ENCODE measurements around the gene SAMD4A. TPM values are rescaled to one million over a fixed set of nuclear protein-coding genes. Genes with fewer than 3 reads are reported as not detected.

The SAMD4A gene
- total RNA-seq, 4 donors from 2014 or later = 17.0 to 39.6 (median 21.3) TPM

DNA sequence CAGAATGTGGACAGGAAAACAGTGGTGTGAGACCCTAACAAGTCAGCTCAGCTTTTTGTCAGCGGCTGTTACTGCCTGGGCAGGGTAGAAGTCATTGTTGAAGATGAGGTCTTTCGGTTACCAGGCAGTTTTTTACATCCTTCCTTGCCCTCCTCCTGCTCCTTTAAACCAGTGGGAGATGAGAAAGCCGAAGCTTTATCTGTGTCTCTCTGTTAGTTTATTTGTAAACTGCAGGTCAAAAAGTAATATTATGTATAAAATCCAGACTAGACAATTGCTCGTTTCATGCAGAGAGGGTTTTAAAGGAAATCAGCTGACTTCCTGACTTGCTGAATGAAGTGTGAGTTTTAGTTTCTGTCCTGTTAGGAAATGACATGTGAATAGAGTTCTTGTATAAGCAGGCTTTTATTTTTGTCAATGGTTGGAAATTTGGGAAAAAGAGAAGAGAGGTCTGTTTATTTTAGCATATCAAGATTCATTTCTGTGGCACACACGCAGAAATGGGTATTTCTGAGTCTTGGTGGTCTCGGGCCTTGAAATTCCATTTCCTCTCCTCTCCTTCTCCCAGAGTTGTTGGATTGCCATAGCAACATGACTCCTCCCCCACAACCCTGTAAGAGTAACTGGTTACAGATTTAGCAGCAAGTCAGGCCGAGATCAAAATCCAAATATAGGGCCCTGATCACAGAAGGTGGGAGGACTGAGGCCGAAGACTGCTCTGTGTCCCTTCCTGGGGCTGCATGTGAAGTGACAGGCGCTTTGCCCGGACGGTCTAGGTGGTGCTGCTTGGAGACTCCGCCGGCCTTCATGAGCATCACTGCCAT lies 60.8 kb downstream of the SAMD4A start:
- DNase-seq = peak in 1 of 3 donors; percentile 35
- Histone ChIP-seq H3K27ac (peak overlapping the region; percentile 56 to 78 (median 71)), H3K9me3 (no peaks in the 10 kb centered on the region), H3K4me1 (peaks cover 0 to 36% (median 4%) of the 10 kb centered on the region in 4 donors), H3K4me3 (peak overlapping the region in 3 of 4 donors; percentile 8 to 26 (median 15)), H3K36me3 (no peaks in the 10 kb centered on the region), H3K27me3 (no peaks in the 10 kb centered on the region)
- TF ChIP-seq, protein P1, sequence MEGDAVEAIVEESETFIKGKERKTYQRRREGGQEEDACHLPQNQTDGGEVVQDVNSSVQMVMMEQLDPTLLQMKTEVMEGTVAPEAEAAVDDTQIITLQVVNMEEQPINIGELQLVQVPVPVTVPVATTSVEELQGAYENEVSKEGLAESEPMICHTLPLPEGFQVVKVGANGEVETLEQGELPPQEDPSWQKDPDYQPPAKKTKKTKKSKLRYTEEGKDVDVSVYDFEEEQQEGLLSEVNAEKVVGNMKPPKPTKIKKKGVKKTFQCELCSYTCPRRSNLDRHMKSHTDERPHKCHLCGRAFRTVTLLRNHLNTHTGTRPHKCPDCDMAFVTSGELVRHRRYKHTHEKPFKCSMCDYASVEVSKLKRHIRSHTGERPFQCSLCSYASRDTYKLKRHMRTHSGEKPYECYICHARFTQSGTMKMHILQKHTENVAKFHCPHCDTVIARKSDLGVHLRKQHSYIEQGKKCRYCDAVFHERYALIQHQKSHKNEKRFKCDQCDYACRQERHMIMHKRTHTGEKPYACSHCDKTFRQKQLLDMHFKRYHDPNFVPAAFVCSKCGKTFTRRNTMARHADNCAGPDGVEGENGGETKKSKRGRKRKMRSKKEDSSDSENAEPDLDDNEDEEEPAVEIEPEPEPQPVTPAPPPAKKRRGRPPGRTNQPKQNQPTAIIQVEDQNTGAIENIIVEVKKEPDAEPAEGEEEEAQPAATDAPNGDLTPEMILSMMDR (IDR thresholded peaks at IDR 0.05) = no peak

- DNase-seq = no peak
- Histone ChIP-seq H3K4me3 (no peak overlapping the region), H3K36me3 (no peaks in the 10 kb centered on the region), H3K9me3 (no peaks in the 10 kb centered on the region), H3K27me3 (no peaks in the 10 kb centered on the region), H3K4me1 (peaks cover 0 to 36% (median 4%) of the 10 kb centered on the region in 4 donors), H3K27ac (no peak overlapping the region)
- no peak for TF ChIP-seq POLR2A (IDR thresholded peaks at IDR 0.05)
- TF ChIP-seq, protein P1 (IDR thresholded peaks at IDR 0.05) = no peak
Observed at GRCh38 chr14:54629183-54629582, 62.3 kb downstream of the SAMD4A start.

DNA sequence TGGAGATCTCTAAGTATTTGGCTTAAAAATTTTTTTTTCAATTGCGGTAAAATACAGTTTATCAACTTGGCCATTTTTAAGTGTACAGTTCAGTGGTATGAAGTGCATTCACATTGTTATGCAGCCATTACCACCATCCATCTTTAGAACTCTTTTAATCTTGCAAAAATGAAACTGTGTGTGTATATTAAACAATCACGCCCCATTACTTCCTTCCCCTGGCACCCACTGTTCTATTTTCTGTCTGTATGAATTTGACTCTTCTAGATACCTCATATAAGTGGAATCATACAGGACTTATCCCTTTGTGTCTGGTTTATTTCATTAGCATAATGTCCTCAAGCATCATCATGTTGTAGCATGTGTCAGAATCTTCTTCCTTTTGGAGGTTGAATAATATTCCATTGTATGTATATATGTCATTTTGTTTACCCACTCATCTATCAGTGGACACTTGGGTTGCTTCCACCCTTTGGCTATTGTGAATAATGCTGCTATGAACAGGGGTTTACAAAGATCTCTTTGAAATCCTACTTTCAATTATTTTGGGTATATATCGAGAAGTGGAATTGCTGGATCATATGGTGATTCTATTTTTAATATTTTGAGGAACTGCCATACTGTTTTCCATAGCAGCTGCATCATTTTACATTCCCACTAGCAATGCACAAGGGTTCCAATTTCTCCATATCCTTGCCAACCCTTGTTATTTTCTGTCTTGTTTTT lies 62.9 kb downstream of the SAMD4A start:
- Histone ChIP-seq H3K4me1 (peaks cover 0 to 35% (median 4%) of the 10 kb centered on the region in 4 donors), H3K27ac (no peak overlapping the region), H3K27me3 (no peaks in the 10 kb centered on the region), H3K36me3 (no peaks in the 10 kb centered on the region), H3K9me3 (no peaks in the 10 kb centered on the region), H3K4me3 (no peak overlapping the region)
- TF ChIP-seq POLR2A (IDR thresholded peaks at IDR 0.05) = no peak
- TF ChIP-seq, protein P1 (IDR thresholded peaks at IDR 0.05) = no peak
- no peak for DNase-seq

DNA sequence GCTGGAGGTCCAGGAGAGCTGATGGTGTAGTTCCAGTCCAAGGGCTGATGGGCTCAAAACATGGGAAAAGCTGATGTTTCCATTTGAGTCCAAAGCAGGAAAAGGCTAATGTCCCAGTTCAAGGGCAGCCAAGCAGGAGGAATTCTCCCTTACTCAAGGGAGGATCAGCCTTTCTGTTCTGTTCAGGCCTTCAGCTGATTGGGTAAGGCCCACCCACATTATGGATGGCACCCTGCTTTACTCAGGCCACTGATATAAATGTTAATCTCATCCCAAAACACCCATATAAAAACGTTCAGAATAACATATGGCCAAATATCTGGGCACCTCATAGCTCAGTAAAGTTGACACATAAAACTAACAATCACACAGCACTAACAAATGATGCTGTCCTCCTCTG lies 64.1 kb downstream of the SAMD4A start:
- no peak for TF ChIP-seq POLR2A (IDR thresholded peaks at IDR 0.05)
- TF ChIP-seq, protein P1 (IDR thresholded peaks at IDR 0.05) = no peak
- Histone ChIP-seq H3K27me3 (no peaks in the 10 kb centered on the region), H3K9me3 (no peaks in the 10 kb centered on the region), H3K36me3 (no peaks in the 10 kb centered on the region), H3K27ac (no peak overlapping the region), H3K4me3 (no peak overlapping the region), H3K4me1 (peaks cover 0 to 25% (median 4%) of the 10 kb centered on the region in 4 donors)
- DNase-seq = no peak

- TF ChIP-seq, protein P1 (IDR thresholded peaks at IDR 0.05) = no peak
- no peak for TF ChIP-seq POLR2A (IDR thresholded peaks at IDR 0.05)
- H3K27ac ChIP-seq = no peak overlapping the region
- H3K36me3 ChIP-seq = no peaks in the 10 kb centered on the region
- H3K4me1 ChIP-seq = peaks cover 0 to 12% (median 4%) of the 10 kb centered on the region in 4 donors
- no peak for DNase-seq
- H3K9me3 ChIP-seq = no peaks in the 10 kb centered on the region
- no peak overlapping the region for H3K4me3 ChIP-seq
- H3K27me3 ChIP-seq = no peaks in the 10 kb centered on the region
Observed at GRCh38 chr14:54632452-54632851, 65.5 kb downstream of the SAMD4A start.
